WTC11 (cell line): ENCODE data around the gene TSHZ1.

Source experiments
- FOXJ3 ChIP-seq: sonication (generic); formaldehyde crosslinking; IDR thresholded peaks from 2 replicates; pipeline ENCODE4 v1.9.0; 2021; ENCODE audit warnings: missing genetic modification reagents, mild to moderate bottlenecking, borderline replicate concordance
- HMGA2 ChIP-seq: fragments of 250-450 bp; sonication (Bioruptor Pico); IDR thresholded peaks from 2 replicates; pipeline ENCODE4 v1.4.0; 2021; ENCODE audit warnings: mild to moderate bottlenecking, moderate library complexity
- IRF1 ChIP-seq: sonication (generic); formaldehyde crosslinking; IDR thresholded peaks from 2 replicates; pipeline ENCODE4 v1.8.0; 2023; ENCODE audit warnings: missing genetic modification reagents
- IRF2 ChIP-seq: sonication (generic); formaldehyde crosslinking; IDR thresholded peaks from 2 replicates; pipeline ENCODE4 v1.8.0; 2022; ENCODE audit warnings: low read depth, missing genetic modification reagents, borderline replicate concordance
- RELA ChIP-seq: sonication (generic); formaldehyde crosslinking; IDR thresholded peaks from 2 replicates; pipeline ENCODE4 v1.8.1; 2022; ENCODE audit warnings: missing genetic modification reagents, mild to moderate bottlenecking, borderline replicate concordance
- SP1 ChIP-seq: sonication (generic); formaldehyde crosslinking; conservative IDR thresholded peaks from 2 replicates; pipeline ENCODE4 v1.8.1; 2022; ENCODE audit warnings: missing genetic modification reagents
- USF2 ChIP-seq: sonication (generic); formaldehyde crosslinking; IDR thresholded peaks from 2 replicates; pipeline ENCODE4 v1.8.1; 2023; ENCODE audit warnings: mild to moderate bottlenecking, missing genetic modification reagents, moderate library complexity
- ZNF263 ChIP-seq: sonication (generic); formaldehyde crosslinking; IDR thresholded peaks from 2 replicates; pipeline ENCODE4 v1.8.1; 2022; ENCODE audit warnings: low read depth, mild to moderate bottlenecking, moderate library complexity, missing genetic modification reagents
- ZNF281 ChIP-seq: sonication (generic); formaldehyde crosslinking; IDR thresholded peaks from 2 replicates; pipeline ENCODE4 v1.8.0; 2023; ENCODE audit warnings: mild to moderate bottlenecking, missing genetic modification reagents
- ZNF317 ChIP-seq: sonication (generic); formaldehyde crosslinking; IDR thresholded peaks from 2 replicates; pipeline ENCODE4 v1.8.1; 2023; ENCODE audit warnings: low read depth, mild to moderate bottlenecking, moderate library complexity, missing genetic modification reagents, borderline replicate concordance
- TF ChIP-seq, protein P1 (sequence below): fragments of 200-600 bp; IDR thresholded peaks from 2 replicates; pipeline ENCODE4 v1.8.0; 2022; ENCODE audit warnings: antibody characterized with exemption
- TF ChIP-seq, protein P2 (sequence below): sonication (generic); formaldehyde crosslinking; IDR thresholded peaks from 2 replicates; pipeline ENCODE4 v1.8.1; 2022; ENCODE audit warnings: mild to moderate bottlenecking, moderate library complexity, missing genetic modification reagents
- TF ChIP-seq, protein P3 (sequence below): sonication (generic); formaldehyde crosslinking; IDR thresholded peaks from 2 replicates; pipeline ENCODE4 v1.8.0; 2022; ENCODE audit warnings: mild to moderate bottlenecking, missing genetic modification reagents

DNA sequence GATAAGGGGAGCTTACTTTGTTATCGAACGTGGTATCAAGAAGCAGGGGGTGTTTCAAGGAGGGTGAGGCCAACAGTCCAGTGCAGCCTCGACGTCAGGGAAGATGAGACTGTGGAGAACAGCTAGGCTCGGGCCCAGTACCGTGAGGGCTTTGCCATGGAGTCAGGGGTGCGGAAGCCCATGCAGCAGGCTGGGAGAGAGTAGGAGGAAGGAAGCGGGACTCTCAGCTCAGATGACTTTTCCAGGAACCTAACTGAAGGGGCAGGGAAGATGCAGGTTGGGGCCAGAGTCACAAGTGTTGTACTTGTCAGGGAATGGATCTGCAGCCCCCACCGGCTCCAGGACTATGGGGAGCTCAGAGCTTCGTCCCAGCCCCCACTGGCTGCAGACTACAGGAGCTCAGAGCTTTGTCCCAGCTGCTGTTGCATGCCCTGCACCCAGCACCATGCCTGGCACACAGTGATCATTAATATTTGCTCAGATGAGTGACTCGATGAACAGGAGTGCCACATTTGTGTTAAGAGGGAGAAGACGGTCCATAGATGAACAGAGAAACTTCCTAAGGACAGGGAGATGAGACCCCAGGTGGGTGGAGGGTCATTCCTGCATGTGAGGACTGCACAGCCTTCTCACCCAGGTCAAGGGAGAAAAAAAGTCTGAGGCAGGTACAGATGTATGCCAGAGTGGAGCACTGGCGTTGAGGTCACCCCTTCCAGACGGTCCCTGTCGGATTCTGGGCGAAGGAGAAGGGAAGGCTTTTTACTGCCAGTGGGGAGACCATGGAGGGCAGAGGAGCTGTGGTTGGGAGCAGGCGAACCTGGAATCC is 38.1 kb upstream of the TSHZ1 start:
- TF ChIP-seq, protein P1, sequence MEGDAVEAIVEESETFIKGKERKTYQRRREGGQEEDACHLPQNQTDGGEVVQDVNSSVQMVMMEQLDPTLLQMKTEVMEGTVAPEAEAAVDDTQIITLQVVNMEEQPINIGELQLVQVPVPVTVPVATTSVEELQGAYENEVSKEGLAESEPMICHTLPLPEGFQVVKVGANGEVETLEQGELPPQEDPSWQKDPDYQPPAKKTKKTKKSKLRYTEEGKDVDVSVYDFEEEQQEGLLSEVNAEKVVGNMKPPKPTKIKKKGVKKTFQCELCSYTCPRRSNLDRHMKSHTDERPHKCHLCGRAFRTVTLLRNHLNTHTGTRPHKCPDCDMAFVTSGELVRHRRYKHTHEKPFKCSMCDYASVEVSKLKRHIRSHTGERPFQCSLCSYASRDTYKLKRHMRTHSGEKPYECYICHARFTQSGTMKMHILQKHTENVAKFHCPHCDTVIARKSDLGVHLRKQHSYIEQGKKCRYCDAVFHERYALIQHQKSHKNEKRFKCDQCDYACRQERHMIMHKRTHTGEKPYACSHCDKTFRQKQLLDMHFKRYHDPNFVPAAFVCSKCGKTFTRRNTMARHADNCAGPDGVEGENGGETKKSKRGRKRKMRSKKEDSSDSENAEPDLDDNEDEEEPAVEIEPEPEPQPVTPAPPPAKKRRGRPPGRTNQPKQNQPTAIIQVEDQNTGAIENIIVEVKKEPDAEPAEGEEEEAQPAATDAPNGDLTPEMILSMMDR: no peak
- TF ChIP-seq SP1 (CRISPR knock-in tag): no peak
- no peak for TF ChIP-seq FOXJ3 (CRISPR knock-in tag)
- no peak for TF ChIP-seq ZNF317 (CRISPR knock-in tag)
- no peak for TF ChIP-seq USF2 (CRISPR knock-in tag)
- TF ChIP-seq IRF1 (CRISPR knock-in tag): no peak
- no peak for TF ChIP-seq RELA (CRISPR knock-in tag)
- TF ChIP-seq ZNF263 (CRISPR knock-in tag): no peak
- TF ChIP-seq HMGA2 (CRISPR knock-in tag): no peak
- TF ChIP-seq IRF2 (CRISPR knock-in tag): no peak
- no peak for TF ChIP-seq ZNF281 (CRISPR knock-in tag)
- TF ChIP-seq, protein P2, sequence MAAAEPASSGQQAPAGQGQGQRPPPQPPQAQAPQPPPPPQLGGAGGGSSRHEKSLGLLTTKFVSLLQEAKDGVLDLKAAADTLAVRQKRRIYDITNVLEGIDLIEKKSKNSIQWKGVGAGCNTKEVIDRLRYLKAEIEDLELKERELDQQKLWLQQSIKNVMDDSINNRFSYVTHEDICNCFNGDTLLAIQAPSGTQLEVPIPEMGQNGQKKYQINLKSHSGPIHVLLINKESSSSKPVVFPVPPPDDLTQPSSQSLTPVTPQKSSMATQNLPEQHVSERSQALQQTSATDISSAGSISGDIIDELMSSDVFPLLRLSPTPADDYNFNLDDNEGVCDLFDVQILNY (CRISPR knock-in tag): no peak
- TF ChIP-seq, protein P3, sequence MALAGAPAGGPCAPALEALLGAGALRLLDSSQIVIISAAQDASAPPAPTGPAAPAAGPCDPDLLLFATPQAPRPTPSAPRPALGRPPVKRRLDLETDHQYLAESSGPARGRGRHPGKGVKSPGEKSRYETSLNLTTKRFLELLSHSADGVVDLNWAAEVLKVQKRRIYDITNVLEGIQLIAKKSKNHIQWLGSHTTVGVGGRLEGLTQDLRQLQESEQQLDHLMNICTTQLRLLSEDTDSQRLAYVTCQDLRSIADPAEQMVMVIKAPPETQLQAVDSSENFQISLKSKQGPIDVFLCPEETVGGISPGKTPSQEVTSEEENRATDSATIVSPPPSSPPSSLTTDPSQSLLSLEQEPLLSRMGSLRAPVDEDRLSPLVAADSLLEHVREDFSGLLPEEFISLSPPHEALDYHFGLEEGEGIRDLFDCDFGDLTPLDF (CRISPR knock-in tag): no peak
